ENCODE measurements around the gene ABCC8.

ABCC8 gene

GRCh38 chr11:17476317-17477083 lies at the start of gene ABCC8:
Gene ABCC8 (minus strand): TSS chr11:17476845. CDS start chr11:17476776, 69 bp downstream.
- DNase-seq, result no peak

- DNase-seq, result no peak
Observed at GRCh38 chr11:17526326-17526725, 49.7 kb upstream of the ABCC8 start.

- no peak for DNase-seq
Observed at GRCh38 chr11:17525570-17525969, 48.9 kb upstream of the ABCC8 start.

- no peak for DNase-seq
Observed at GRCh38 chr11:17524221-17524620, 47.6 kb upstream of the ABCC8 start.

GRCh38 chr11:17522655-17523054 lies 46.0 kb upstream of the ABCC8 start:
- DNase-seq, result no peak

- no peak for DNase-seq
Observed at GRCh38 chr11:17521106-17521900, 44.7 kb upstream of the ABCC8 start.

- no peak for DNase-seq
Observed at GRCh38 chr11:17519061-17519885, 42.6 kb upstream of the ABCC8 start.

GRCh38 chr11:17518366-17518765 lies 41.7 kb upstream of the ABCC8 start:
- DNase-seq, result no peak

- DNase-seq, result no peak
Observed at GRCh38 chr11:17517186-17517585, 40.5 kb upstream of the ABCC8 start.

- no peak for DNase-seq
Observed at GRCh38 chr11:17516551-17517150, 40.0 kb upstream of the ABCC8 start.

GRCh38 chr11:17515443-17516176 lies 39.0 kb upstream of the ABCC8 start:
- no peak for DNase-seq

- no peak for DNase-seq
Observed at GRCh38 chr11:17514476-17514875, 37.8 kb upstream of the ABCC8 start.

GRCh38 chr11:17513853-17514252 lies 37.2 kb upstream of the ABCC8 start:
- no peak for DNase-seq

GRCh38 chr11:17512101-17512500 lies 35.5 kb upstream of the ABCC8 start:
- no peak for DNase-seq

GRCh38 chr11:17511571-17511970 lies 34.9 kb upstream of the ABCC8 start:
- no peak for DNase-seq

- DNase-seq, result no peak
Observed at GRCh38 chr11:17510507-17511206, 34.0 kb upstream of the ABCC8 start.

GRCh38 chr11:17508791-17509190 lies 32.1 kb upstream of the ABCC8 start:
- no peak for DNase-seq

- DNase-seq, result no peak
Observed at GRCh38 chr11:17508306-17508705, 31.7 kb upstream of the ABCC8 start.

- DNase-seq, result no peak
Observed at GRCh38 chr11:17507773-17508172, 31.1 kb upstream of the ABCC8 start.

GRCh38 chr11:17506942-17507341 lies 30.3 kb upstream of the ABCC8 start:
- no peak for DNase-seq

GRCh38 chr11:17506314-17506713 lies 29.7 kb upstream of the ABCC8 start:
- no peak for DNase-seq

- DNase-seq, result no peak
Observed at GRCh38 chr11:17505146-17505545, 28.5 kb upstream of the ABCC8 start.

All from T1000 (cell line).